ENCODE results near the gene STOX2. TPM values are rescaled to one million over a fixed set of nuclear protein-coding genes. Genes with fewer than 3 reads are reported as not detected.

STOX2 gene
- total and polyA plus RNA-seq, 12 donors: 2.2 to 25.5 (median 13.7) TPM

DNA sequence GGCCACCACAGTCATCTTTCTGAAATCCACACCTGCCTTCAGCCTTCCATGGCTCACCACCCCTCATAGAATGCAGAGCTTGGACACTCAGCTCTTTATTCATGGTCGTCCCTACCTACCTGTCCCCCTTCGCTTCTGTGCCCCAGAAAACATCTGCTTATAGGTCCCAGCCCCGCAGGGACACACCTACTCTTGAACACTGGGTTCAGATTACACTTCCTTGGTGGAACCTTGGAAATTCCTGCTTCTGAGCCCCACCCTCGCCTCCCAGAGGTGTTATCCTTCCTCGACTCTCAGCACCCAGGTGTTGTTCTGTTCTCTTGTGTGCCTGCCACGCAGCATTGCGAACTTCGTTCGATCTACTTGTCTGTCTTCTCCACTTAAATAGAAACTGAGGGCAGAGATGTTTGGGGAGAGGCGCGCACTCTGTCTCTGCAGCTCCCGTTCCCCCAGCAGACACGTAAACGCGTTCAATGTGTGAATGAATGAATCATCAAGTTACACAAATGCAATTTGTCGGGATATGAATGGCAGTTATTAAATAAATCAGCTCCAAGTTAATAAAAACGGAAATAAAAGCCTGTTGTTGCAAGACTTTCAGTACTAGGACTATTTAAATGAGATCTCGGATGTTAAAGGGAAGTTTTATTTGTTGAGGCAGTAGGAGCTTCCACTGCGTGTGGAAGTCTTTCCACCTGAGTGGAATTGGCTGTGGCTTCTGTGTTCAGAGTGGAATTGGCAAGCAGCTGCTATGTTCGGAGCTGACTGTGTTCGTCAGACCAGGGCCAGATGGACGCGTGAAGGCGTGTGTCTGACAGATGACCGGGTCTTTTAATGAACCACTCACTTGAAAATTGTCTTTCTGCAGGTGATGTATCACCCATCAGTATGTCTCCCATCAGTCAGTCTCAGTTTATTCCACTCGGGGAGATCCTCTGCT lies 95.6 kb downstream of the STOX2 start:
- no peaks in the 10 kb centered on the region for H3K9me3 ChIP-seq
- no peak for TF ChIP-seq CTCF (IDR thresholded peaks at IDR 0.05)
- ATAC-seq: peak in 3 of 8 donors; percentile 41 to 70 (median 62)

DNA sequence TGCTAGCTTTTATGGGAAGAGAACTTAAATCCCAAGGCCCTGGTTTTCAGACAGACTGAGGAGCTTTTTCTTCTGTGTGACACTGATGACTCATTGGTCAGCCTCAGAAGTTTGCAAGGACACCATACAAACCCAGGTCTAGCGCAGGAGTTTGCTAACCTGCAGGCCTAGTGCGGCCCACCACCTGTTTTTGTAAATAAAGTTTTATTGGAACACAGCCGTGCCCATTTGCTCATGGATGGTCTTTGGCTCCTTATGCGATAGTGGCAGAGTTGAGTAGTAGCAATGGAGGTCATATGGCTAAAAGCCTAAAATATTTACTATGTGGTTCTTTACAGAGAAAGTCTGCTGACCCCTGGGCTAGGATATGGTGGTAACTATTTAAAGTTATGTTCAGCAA lies 98.3 kb downstream of the STOX2 start:
- intact Hi-C loops (cut with DNase I): loop anchor here in 1 of 10 donors (10.0 kb wide), 1 partner anchor 101 kb away; no protein-coding TSS in a partner anchor
- H3K4me1 ChIP-seq: no peaks in the 10 kb centered on the region
- no peak overlapping the region for H3K27ac ChIP-seq
- no peaks in the 10 kb centered on the region for H3K9me3 ChIP-seq
- TF ChIP-seq CTCF (IDR thresholded peaks at IDR 0.05): no peak
- DNase-seq (no peak), ATAC-seq (no peak)
- H3K4me3 ChIP-seq: no peak overlapping the region
- peaks cover 0 to 50% (median 5%) of the 10 kb centered on the region in 9 donors for H3K36me3 ChIP-seq
- no peaks in the 10 kb centered on the region for H3K27me3 ChIP-seq
- 98 to 99% methylated on average over 4 of the region's 4 CpGs for WGBS, 2 donors

More for the DNA sequence above, 95.6 kb downstream of the STOX2 start:
- Histone ChIP-seq H3K4me3 (no peak overlapping the region), H3K27ac (no peak overlapping the region), H3K27me3 (no peaks in the 10 kb centered on the region), H3K4me1 (peaks cover 0 to 15% (median 7%) of the 10 kb centered on the region in 9 donors), H3K36me3 (peaks cover 0 to 43% (median 5%) of the 10 kb centered on the region in 9 donors)
- 89 to 90% methylated on average over 26 of the region's 26 CpGs for WGBS, 2 donors
- intact Hi-C loops (cut with DNase I): loop anchor here in 1 of 10 donors (10.0 kb wide), 1 partner anchor 104 kb away; no protein-coding TSS in a partner anchor
- DNase-seq: no peak

- 76 to 86% methylated on average over 3 of the region's 3 CpGs for WGBS, 2 donors
- Histone ChIP-seq H3K4me1 (peaks cover 0 to 15% (median 13%) of the 10 kb centered on the region in 9 donors), H3K9me3 (no peaks in the 10 kb centered on the region), H3K27me3 (no peaks in the 10 kb centered on the region), H3K36me3 (peaks cover 0 to 62% (median 18%) of the 10 kb centered on the region in 9 donors), H3K4me3 (no peak overlapping the region), H3K27ac (no peak overlapping the region)
- no peak for TF ChIP-seq CTCF (IDR thresholded peaks at IDR 0.05)
- ATAC-seq: no peak
- intact Hi-C loops (cut with DNase I): loop anchor here in 1 of 10 donors (10.0 kb wide), 1 partner anchor 97 kb away; no protein-coding TSS in a partner anchor
- DNase-seq: no peak
Measured at GRCh38 chr4:184007891-184008290, 102.8 kb downstream of the STOX2 start.

DNA sequence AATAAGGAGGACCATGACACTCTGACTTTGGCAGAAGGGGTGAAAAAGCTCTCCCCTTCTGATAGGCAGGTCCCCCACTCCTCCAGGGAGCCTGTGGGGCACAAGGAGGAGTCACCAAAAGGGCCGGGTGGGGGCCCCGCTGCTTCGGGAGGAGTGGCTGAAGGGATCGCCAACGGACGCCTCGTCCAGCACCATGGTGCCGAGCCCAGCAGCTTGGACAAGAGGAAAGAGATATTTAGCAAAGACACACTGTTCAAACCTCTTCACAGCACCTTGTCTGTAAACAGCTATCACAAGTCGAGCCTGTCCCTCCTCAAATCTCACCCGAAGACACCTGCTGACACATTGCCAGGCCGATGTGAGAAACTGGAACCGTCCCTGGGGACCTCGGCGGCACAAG lies 105.6 kb downstream of the STOX2 start:
- H3K4me3 ChIP-seq: no peak overlapping the region
- peaks cover 0 to 23% (median 20%) of the 10 kb centered on the region in 9 donors for H3K4me1 ChIP-seq
- DNase-seq: no peak
- H3K27me3 ChIP-seq: no peaks in the 10 kb centered on the region
- H3K36me3 ChIP-seq: peaks cover 0 to 38% (median 14%) of the 10 kb centered on the region in 9 donors
- H3K27ac ChIP-seq: no peak overlapping the region
- no peak for TF ChIP-seq CTCF (IDR thresholded peaks at IDR 0.05)
- intact Hi-C loops (cut with DNase I): loop anchor here in 1 of 10 donors (5.0 kb wide), 1 partner anchor 103 kb away; the partner anchor contains the start of gene STOX2
- no peak for ATAC-seq
- WGBS, 2 donors: 97 to 99% methylated on average over 14 of the region's 14 CpGs
- H3K9me3 ChIP-seq: no peaks in the 10 kb centered on the region
